A549 (cell line): ENCODE results near the gene TGFBR2. TPM values are rescaled to one million over a fixed set of nuclear protein-coding genes. Genes with fewer than 3 reads are reported as not detected.

Source experiments
- ATAC-seq, 2 experiments: fragments of 200-7000 bp in 1 of 2; fragments of >200 bp in 1 of 2; cut with Nextera tagmentation in 1 of 2; cut with Tn5 transposase in 1 of 2; 3 replicates each; pipeline versions ENCODE4 v1.8.0 to v1.9.1; 2018 to 2020; ENCODE audit warnings: mild to moderate bottlenecking in 1 of 2, moderate library complexity in 1 of 2
- CTCF ChIA-PET: fragments of 300-600 bp; sonication (Branson Sonifier 250); formaldehyde crosslinking; extraction: SDS; loops from one replicate; lab custom pipeline; 2021; ENCODE audit warnings: antibody characterized with exemption, inconsistent platforms; lab: Yijun Ruan, JAX
- POLR2A ChIA-PET: fragments of 350-600 bp; formaldehyde crosslinking; extraction: SDS; loops from one replicate; lab custom pipeline; 2021; ENCODE audit warnings: antibody characterized with exemption, inconsistent platforms; lab: Yijun Ruan, JAX
- DNase-seq, 2 experiments: peaks; one replicate each; pipeline versions ENCODE4 v3.0.0 to v3.0.0-alpha.2; 2011 to 2016; ENCODE audit warnings: low read depth in 1 of 2, low spot score in 1 of 2
- FAIRE-seq: peaks from 2 replicates; lab custom pipeline; 2011; peaks lifted over from hg19 to GRCh38; lab: Jason Lieb, UNC
- H3K27ac ChIP-seq, 2 experiments: fragments of >200 bp; sonication (Bioruptor Twin); formaldehyde crosslinking; 3 replicates each; pipeline ENCODE4 v1.5.1; 2016 to 2017
- H3K4me1 ChIP-seq: fragments of >200 bp; sonication (Bioruptor Twin); formaldehyde crosslinking; 3 replicates; pipeline ENCODE4 v1.6.1; 2016
- H3K4me2 ChIP-seq: fragments of >200 bp; sonication (Bioruptor Twin); formaldehyde crosslinking; 3 replicates; pipeline ENCODE4 v1.6.1; 2016
- H3K4me3 ChIP-seq: fragments of >200 bp; sonication (Bioruptor Twin); formaldehyde crosslinking; 3 replicates; pipeline ENCODE4 v1.5.1; 2016
- H3K9me3 ChIP-seq: fragments of >200 bp; sonication (Bioruptor Twin); formaldehyde crosslinking; 3 replicates; pipeline ENCODE4 v1.6.1; 2016
- CEBPB ChIP-seq, 2 experiments: fragments of >200 bp in 1 of 2; sonication (Bioruptor Twin) in 1 of 2; formaldehyde crosslinking in 1 of 2; IDR thresholded peaks; 2 replicates each; pipeline ENCODE4 v1.6.1; 2012 to 2016
- CHD2 ChIP-seq: fragments of 150-350 bp; IDR thresholded peaks from 2 replicates; pipeline ENCODE4 v1.6.1; 2014; ENCODE audit warnings: low read length; ENCODE audit not compliant: partially characterized antibody
- CHD4 ChIP-seq: fragments of 200-600 bp; sonication (generic); IDR thresholded peaks from 2 replicates; pipeline ENCODE4 v1.6.1; 2016; ENCODE audit warnings: antibody characterized with exemption, mild to moderate bottlenecking, borderline replicate concordance
- EHMT2 ChIP-seq: fragments of 200-600 bp; sonication (generic); IDR thresholded peaks from 2 replicates; pipeline ENCODE4 v1.6.1; 2016; ENCODE audit warnings: antibody characterized with exemption, low read depth, mild to moderate bottlenecking, moderate library complexity
- EP300 ChIP-seq, 2 experiments: fragments of >200 bp; sonication (Bioruptor Twin); formaldehyde crosslinking; IDR thresholded peaks; 2 replicates in 1 of 2; 3 replicates in 1 of 2; pipeline ENCODE4 v1.6.1; 2016 to 2017
- FOXS1 ChIP-seq: fragments of 250-450 bp; sonication (Bioruptor Pico); IDR thresholded peaks from 2 replicates; pipeline ENCODE4 v1.5.0; 2020; ENCODE audit warnings: mild to moderate bottlenecking, moderate library complexity
- GATA3 ChIP-seq: IDR thresholded peaks from 2 replicates; pipeline ENCODE4 v1.6.1; 2012; ENCODE audit warnings: borderline replicate concordance
- HDAC2 ChIP-seq: fragments of 200-600 bp; sonication (generic); IDR thresholded peaks from 2 replicates; pipeline ENCODE4 v1.6.1; 2016
- HEYL ChIP-seq: fragments of 250-450 bp; sonication (Bioruptor Pico); IDR thresholded peaks from 2 replicates; pipeline ENCODE4 v1.8.0; 2021; ENCODE audit warnings: mild to moderate bottlenecking, moderate library complexity
- HOXA7 ChIP-seq: fragments of 250-450 bp; sonication (Bioruptor Pico); IDR thresholded peaks from 2 replicates; pipeline ENCODE4 v1.5.0; 2020; ENCODE audit warnings: mild to moderate bottlenecking, moderate library complexity
- HOXB5 ChIP-seq: fragments of 250-450 bp; sonication (Bioruptor Pico); IDR thresholded peaks from 2 replicates; pipeline ENCODE4 v1.5.0; 2020; ENCODE audit warnings: mild to moderate bottlenecking, moderate library complexity
- JUNB ChIP-seq: fragments of >200 bp; sonication (Bioruptor Twin); formaldehyde crosslinking; IDR thresholded peaks from 2 replicates; pipeline ENCODE4 v1.6.1; 2016
- KDM1A ChIP-seq: fragments of 200-600 bp; sonication (generic); IDR thresholded peaks from 2 replicates; pipeline ENCODE4 v1.6.1; 2016; ENCODE audit warnings: low read depth, mild to moderate bottlenecking
- NPAS2 ChIP-seq: fragments of 250-450 bp; sonication (Bioruptor Pico); IDR thresholded peaks from 2 replicates; pipeline ENCODE4 v1.8.0; 2022; ENCODE audit warnings: mild to moderate bottlenecking, moderate library complexity, borderline replicate concordance
- POLR2AphosphoS2 ChIP-seq: conservative IDR thresholded peaks from 2 replicates; pipeline ENCODE4 v1.6.1; 2012; ENCODE audit warnings: low read length, improper control_type of control experiment, inconsistent platforms
- RFX5 ChIP-seq: fragments of 450-650 bp; IDR thresholded peaks from 2 replicates; pipeline ENCODE4 v1.7.1; 2014; ENCODE audit warnings: antibody characterized with exemption, mild to moderate bottlenecking, moderate library complexity
- RNF2 ChIP-seq: fragments of 200-600 bp; sonication (generic); IDR thresholded peaks from 2 replicates; pipeline ENCODE4 v1.6.1; 2016; ENCODE audit warnings: low read depth, mild to moderate bottlenecking, antibody characterized with exemption, moderate library complexity, borderline replicate concordance
- SMC3 ChIP-seq: fragments of >200 bp; sonication (Bioruptor Twin); formaldehyde crosslinking; IDR thresholded peaks from 3 replicates; pipeline ENCODE4 v1.6.1; 2018; ENCODE audit warnings: inconsistent platforms
- TFCP2L1 ChIP-seq: fragments of 250-450 bp; sonication (Bioruptor Pico); IDR thresholded peaks from 2 replicates; pipeline ENCODE4 v1.5.0; 2021; ENCODE audit warnings: mild to moderate bottlenecking
- ZFP36 ChIP-seq: fragments of 450-650 bp; IDR thresholded peaks from 2 replicates; pipeline ENCODE4 v1.6.1; 2014; ENCODE audit warnings: borderline replicate concordance; ENCODE audit not compliant: partially characterized antibody
- ZNF302 ChIP-seq: fragments of 250-450 bp; sonication (Bioruptor Pico); IDR thresholded peaks from 2 replicates; pipeline ENCODE4 v1.9.0; 2021; ENCODE audit warnings: inconsistent platforms, mild to moderate bottlenecking, moderate library complexity
- WGBS: methylation state at CpG from one replicate; pipeline ENCODE4 v1.1.6; 2017; ENCODE audit errors: missing lambda C conversion rate; 5-methylcytosine and 5-hydroxymethylcytosine counted together
- polyA plus RNA-seq, 4 experiments: library from polyadenylated mRNA; depleted of rRNA in 3 of 4; stranded (reverse); fragments of >200 nt; fragmentation: RNase III in 1 of 4; extraction: RNeasy Plus Mini Kit Qiagen cat#74134 plus additional on column Dnase treatment in 1 of 4; gene quantifications; 2 replicates in 3 of 4; 3 replicates in 1 of 4; pipeline ENCODE4 v1.2.3, GENCODE V29; 2011 to 2017
- TF ChIP-seq, protein P1 (sequence below): fragments of >200 bp; sonication (Bioruptor Twin); formaldehyde crosslinking; IDR thresholded peaks from 2 replicates; pipeline ENCODE4 v1.6.1; 2016
- TF ChIP-seq, protein P2 (sequence below): IDR thresholded peaks from 2 replicates; pipeline ENCODE4 v1.6.1; 2012; ENCODE audit warnings: low read depth, borderline replicate concordance
- TF ChIP-seq, protein P3 (sequence below): fragments of 450-650 bp; IDR thresholded peaks from 2 replicates; pipeline ENCODE4 v1.6.1; 2014; ENCODE audit warnings: antibody characterized with exemption
- TF ChIP-seq, protein P4 (sequence below): IDR thresholded peaks from 2 replicates; pipeline ENCODE4 v1.6.1; 2012
- TF ChIP-seq, protein P5 (sequence below): fragments of 200-600 bp; sonication (generic); IDR thresholded peaks from 2 replicates; pipeline ENCODE4 v1.6.1; 2016; ENCODE audit warnings: antibody characterized with exemption, mild to moderate bottlenecking, moderate library complexity

Gene TGFBR2
- polyA plus RNA-seq, 2 of the 4 experiments (the other 2 are of a cell fraction), result 48.5 to 97.4 TPM

DNA sequence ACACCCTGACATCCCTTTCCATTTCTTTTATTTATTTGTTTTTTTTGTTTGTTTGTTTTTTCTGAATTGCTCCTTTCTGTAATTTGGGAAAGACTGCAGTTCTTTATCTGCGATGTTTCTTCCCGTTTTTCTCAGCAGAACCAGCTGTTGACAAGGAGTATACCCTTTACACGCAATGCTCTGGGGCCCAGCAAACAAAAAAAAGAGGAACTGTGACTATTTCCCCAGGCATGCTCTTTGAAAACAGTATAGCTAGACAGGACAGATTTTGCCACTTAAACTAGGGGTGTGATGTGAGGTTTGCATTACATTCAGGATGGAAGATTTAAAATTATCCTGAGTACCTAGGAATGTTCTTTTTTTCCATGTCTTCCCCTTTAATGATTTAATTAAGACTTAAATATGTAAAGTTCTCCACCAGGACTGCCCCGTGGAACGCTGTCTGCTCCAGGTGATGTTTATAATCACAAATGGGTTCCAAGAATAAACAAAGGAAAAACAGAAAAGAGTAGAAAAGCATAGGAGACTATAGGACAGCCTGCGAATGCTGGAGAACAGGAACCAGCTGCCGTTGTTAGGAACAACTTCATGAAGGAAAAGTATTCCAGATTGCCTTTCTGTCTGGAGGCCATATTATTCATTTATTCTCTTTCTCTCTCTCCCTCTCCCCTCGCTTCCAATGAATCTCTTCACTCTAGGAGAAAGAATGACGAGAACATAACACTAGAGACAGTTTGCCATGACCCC lies 43.3 kb downstream of the TGFBR2 start:
- no peak overlapping the region for H3K4me2 ChIP-seq
- no peak for FAIRE-seq

DNA sequence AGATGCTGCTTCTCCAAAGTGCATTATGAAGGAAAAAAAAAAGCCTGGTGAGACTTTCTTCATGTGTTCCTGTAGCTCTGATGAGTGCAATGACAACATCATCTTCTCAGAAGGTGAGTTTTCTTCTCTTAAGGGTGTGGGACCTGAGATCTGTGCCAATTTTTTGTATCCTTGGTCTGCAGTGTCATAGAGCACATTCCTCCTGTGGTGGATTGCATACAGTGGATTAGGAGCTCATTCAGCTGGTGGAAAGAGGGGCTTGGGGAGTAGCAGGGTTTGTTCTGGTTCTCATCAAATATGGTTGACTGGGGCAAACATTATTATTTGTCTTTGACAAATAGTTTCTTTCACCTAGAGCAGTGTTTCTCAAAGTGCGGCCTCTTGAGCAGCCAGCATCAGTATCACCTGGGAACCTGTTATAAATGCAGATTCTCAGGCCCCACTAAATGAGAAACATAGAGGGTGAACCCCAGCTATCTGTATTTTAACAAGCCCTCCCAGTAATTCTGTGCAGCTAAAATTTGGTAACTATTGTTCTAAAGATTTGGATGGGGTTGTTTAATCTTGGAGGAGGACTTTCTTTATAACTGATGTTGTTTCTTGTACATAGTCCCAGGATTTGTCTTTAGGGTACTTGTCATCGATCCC lies 44.1 kb downstream of the TGFBR2 start:
- ATAC-seq (no peak), DNase-seq (no peak), FAIRE-seq (no peak)
- no peak for TF ChIP-seq EP300 (IDR thresholded peaks at IDR 0.05)
- no peak for TF ChIP-seq CEBPB (IDR thresholded peaks at IDR 0.05)
- no peak for TF ChIP-seq SMC3
- no peak for TF ChIP-seq CHD4
- TF ChIP-seq RNF2, result no peak
- TF ChIP-seq ZNF302, result no peak
- TF ChIP-seq, protein P1, sequence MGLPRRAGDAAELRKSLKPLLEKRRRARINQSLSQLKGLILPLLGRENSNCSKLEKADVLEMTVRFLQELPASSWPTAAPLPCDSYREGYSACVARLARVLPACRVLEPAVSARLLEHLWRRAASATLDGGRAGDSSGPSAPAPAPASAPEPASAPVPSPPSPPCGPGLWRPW, result no peak
- TF ChIP-seq JUNB, result no peak
- TF ChIP-seq POLR2AphosphoS2, result no peak
- TF ChIP-seq, protein P2, sequence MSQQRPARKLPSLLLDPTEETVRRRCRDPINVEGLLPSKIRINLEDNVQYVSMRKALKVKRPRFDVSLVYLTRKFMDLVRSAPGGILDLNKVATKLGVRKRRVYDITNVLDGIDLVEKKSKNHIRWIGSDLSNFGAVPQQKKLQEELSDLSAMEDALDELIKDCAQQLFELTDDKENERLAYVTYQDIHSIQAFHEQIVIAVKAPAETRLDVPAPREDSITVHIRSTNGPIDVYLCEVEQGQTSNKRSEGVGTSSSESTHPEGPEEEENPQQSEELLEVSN, result no peak
- TF ChIP-seq, protein P3, sequence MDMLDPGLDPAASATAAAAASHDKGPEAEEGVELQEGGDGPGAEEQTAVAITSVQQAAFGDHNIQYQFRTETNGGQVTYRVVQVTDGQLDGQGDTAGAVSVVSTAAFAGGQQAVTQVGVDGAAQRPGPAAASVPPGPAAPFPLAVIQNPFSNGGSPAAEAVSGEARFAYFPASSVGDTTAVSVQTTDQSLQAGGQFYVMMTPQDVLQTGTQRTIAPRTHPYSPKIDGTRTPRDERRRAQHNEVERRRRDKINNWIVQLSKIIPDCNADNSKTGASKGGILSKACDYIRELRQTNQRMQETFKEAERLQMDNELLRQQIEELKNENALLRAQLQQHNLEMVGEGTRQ, result no peak
- no peak for TF ChIP-seq HOXB5 (CRISPR knock-in tag)
- TF ChIP-seq, protein P4, sequence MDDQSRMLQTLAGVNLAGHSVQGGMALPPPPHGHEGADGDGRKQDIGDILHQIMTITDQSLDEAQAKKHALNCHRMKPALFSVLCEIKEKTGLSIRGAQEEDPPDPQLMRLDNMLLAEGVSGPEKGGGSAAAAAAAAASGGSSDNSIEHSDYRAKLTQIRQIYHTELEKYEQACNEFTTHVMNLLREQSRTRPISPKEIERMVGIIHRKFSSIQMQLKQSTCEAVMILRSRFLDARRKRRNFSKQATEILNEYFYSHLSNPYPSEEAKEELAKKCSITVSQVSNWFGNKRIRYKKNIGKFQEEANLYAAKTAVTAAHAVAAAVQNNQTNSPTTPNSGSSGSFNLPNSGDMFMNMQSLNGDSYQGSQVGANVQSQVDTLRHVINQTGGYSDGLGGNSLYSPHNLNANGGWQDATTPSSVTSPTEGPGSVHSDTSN, result no peak
- no peak for TF ChIP-seq ZFP36
- TF ChIP-seq, protein P5, sequence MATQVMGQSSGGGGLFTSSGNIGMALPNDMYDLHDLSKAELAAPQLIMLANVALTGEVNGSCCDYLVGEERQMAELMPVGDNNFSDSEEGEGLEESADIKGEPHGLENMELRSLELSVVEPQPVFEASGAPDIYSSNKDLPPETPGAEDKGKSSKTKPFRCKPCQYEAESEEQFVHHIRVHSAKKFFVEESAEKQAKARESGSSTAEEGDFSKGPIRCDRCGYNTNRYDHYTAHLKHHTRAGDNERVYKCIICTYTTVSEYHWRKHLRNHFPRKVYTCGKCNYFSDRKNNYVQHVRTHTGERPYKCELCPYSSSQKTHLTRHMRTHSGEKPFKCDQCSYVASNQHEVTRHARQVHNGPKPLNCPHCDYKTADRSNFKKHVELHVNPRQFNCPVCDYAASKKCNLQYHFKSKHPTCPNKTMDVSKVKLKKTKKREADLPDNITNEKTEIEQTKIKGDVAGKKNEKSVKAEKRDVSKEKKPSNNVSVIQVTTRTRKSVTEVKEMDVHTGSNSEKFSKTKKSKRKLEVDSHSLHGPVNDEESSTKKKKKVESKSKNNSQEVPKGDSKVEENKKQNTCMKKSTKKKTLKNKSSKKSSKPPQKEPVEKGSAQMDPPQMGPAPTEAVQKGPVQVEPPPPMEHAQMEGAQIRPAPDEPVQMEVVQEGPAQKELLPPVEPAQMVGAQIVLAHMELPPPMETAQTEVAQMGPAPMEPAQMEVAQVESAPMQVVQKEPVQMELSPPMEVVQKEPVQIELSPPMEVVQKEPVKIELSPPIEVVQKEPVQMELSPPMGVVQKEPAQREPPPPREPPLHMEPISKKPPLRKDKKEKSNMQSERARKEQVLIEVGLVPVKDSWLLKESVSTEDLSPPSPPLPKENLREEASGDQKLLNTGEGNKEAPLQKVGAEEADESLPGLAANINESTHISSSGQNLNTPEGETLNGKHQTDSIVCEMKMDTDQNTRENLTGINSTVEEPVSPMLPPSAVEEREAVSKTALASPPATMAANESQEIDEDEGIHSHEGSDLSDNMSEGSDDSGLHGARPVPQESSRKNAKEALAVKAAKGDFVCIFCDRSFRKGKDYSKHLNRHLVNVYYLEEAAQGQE, result no peak
- no peak for TF ChIP-seq NPAS2 (CRISPR knock-in tag)
- no peak for TF ChIP-seq FOXS1 (CRISPR knock-in tag)
- TF ChIP-seq HOXA7 (CRISPR knock-in tag), result no peak
- no peak overlapping the region for H3K27ac ChIP-seq
- POLR2A ChIA-PET, result no interaction called here
- H3K4me1 ChIP-seq, result no peaks in the 10 kb centered on the region
- H3K4me3 ChIP-seq, result no peak overlapping the region
- WGBS, result 96% methylated on average over 2 of the region's 2 CpGs
- no peaks in the 10 kb centered on the region for H3K9me3 ChIP-seq
- CTCF ChIA-PET, result interaction anchor here (0.9 kb wide), 1 partner anchor 46 kb away, joined by 3 read pairs; no protein-coding TSS in a partner anchor
- no peak overlapping the region for H3K4me2 ChIP-seq

More for the DNA sequence above, 43.3 kb downstream of the TGFBR2 start:
- ATAC-seq (no peak), DNase-seq (no peak)
- POLR2A ChIA-PET, result no interaction called here
- H3K4me1 ChIP-seq, result peaks cover 3% of the 10 kb centered on the region
- no peak overlapping the region for H3K27ac ChIP-seq
- no peak overlapping the region for H3K4me3 ChIP-seq
- CTCF ChIA-PET, result interaction anchor here (0.9 kb wide), 1 partner anchor 47 kb away, joined by 3 read pairs; no protein-coding TSS in a partner anchor
- 92% methylated on average over 9 of the region's 9 CpGs for WGBS
- TF ChIP-seq KDM1A, result no peak
- no peak for TF ChIP-seq EHMT2
- no peak for TF ChIP-seq CHD2
- no peak for TF ChIP-seq GATA3
- TF ChIP-seq HDAC2, result no peak
- TF ChIP-seq TFCP2L1, result no peak
- no peak for TF ChIP-seq RFX5
- no peak for TF ChIP-seq HEYL
- TF ChIP-seq CHD4, result no peak
- TF ChIP-seq, protein P1, result no peak
- no peaks in the 10 kb centered on the region for H3K9me3 ChIP-seq
